Activated T-cell treated with anti-CD3 and anti-CD28 coated beads, Interleukin-2, amount 50 U/mL, for 4 hours (primary cell): Measurements from ENCODE around the gene CPT2. TPM values are rescaled to one million over a fixed set of nuclear protein-coding genes. Genes with fewer than 3 reads are reported as not detected.

Experiments used
- ATAC-seq, 2 donors: fragments of 200-7000 bp; cut with Tn5 transposase; one replicate each; pipeline ENCODE4 v1.10.0; 2021
- DNase-seq: peaks from one replicate; pipeline ENCODE4 v3.0.0-alpha.2; 2020
- H3K27me3 Mint-ChIP-seq: one replicate; pipeline ENCODE4 v1.8.0; 2021; ENCODE audit warnings: low read depth, mixed read lengths
- H3K36me3 Mint-ChIP-seq: one replicate; pipeline ENCODE4 v1.8.0; 2022; ENCODE audit warnings: mixed read lengths; ENCODE audit not compliant: insufficient read depth
- H3K4me1 Mint-ChIP-seq: one replicate; pipeline ENCODE4 v1.8.0; 2021; ENCODE audit warnings: low read depth, mixed read lengths
- H3K4me3 Mint-ChIP-seq: one replicate; pipeline ENCODE4 v1.8.0; 2021; ENCODE audit warnings: mild to moderate bottlenecking, moderate library complexity, mixed read lengths
- H3K9me3 Mint-ChIP-seq: one replicate; pipeline ENCODE4 v1.8.0; 2021; ENCODE audit warnings: mixed read lengths
- total RNA-seq, 3 donors: library from RNA; stranded (reverse); gene quantifications; one replicate each; pipeline ENCODE4 v1.2.1, GENCODE V29; 2021

Gene CPT2
- 10 to 100 TPM in 2 of 3 donors, 1 to 10 TPM in 1; 7.5 to 15.4 (median 15.1) TPM for total RNA-seq

DNA sequence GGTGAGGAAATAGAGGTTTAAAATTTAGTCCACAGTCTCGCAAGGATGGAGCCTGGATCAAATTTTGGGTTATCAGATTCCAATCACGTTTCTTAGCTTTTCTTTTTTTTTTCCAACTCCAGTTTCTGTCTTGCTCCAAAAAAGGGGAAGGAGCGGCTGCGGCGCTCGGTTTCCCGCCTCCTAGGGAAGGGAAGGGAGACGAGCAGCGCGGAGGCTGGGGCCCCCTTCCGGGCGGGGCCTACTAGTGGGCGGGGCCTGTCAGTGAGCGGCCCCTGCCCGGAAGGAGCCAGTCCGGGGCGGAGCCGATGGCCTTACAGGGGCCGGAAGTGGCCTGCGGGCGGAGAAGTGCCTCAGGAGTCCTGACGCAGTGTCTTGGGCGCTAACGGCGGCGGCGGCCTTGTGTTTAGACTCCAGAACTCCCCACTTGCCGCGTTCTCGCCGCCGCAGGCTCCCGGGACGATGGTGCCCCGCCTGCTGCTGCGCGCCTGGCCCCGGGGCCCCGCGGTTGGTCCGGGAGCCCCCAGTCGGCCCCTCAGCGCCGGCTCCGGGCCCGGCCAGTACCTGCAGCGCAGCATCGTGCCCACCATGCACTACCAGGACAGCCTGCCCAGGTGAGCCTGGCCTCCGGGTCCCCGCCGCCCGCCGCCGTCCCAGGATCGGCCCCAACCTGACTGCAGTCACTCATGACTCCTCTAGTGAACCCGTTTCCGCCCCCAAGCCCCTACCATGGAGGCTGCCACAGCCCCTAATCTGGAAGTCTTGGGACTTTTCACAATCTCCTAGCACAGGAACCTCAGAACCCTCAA, at the start of gene CPT2:
Gene CPT2, plus strand, starts transcription at position 340 of the 806 bp plus-strand sequence. Its CDS starts 120 bp downstream, at position 460.
- H3K4me1 Mint-ChIP-seq, result peaks cover 24% of the 10 kb centered on the region
- DNase-seq (peak; percentile 84), ATAC-seq (peak; percentile 99 to 100)
- H3K4me3 Mint-ChIP-seq, result peak within 1 kb of the TSS; percentile 95
- H3K9me3 Mint-ChIP-seq, result no peaks in the 10 kb centered on the region
- peaks cover 7% of the 10 kb centered on the region for H3K36me3 Mint-ChIP-seq
- no peaks in the 10 kb centered on the region for H3K27me3 Mint-ChIP-seq

DNA sequence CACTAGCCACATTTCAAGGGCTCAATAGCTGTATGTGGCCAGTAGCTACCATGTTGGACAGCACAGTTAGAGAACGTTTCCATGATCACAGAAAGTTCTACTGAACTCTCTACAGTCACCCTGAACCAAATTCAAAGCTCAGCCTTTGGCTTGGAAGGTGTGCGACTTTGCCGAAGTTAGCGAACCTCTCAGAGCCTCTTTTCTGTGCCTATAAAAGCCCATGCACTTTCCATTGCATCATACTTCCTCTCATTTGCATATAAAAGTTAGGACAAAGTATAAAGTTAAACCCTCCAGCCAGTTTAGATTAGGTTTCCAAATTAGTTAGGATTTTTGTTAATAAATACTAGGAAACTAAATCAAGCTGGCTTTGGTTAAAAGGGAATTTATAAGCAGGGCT, 49.5 kb upstream of the CPT2 start:
- Mint-ChIP-seq H3K4me1 (no peaks in the 10 kb centered on the region), H3K9me3 (no peaks in the 10 kb centered on the region), H3K4me3 (no peak overlapping the region)

DNA sequence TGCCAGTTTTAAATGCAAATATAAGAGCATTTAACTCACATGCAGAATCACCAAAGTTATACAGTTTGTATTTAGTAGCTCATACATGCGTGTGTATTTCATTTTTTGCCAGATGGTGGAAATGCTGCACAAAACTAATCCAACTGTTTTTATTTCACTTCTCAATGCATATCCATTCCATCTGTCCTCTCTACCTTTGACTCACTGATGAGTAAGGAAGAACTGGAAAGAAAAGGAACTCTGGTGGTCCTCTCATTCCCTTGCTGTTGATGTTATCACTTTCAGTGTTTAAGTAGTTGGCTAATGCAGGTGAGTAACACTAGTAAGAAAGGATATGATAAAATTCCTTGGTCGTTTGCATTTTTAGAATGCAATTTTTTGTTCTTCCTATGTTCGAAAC, 48.5 kb upstream of the CPT2 start:
- no peak for ATAC-seq
- Mint-ChIP-seq H3K27me3 (peaks cover 2% of the 10 kb centered on the region), H3K4me3 (no peak overlapping the region), H3K4me1 (no peaks in the 10 kb centered on the region), H3K36me3 (no peaks in the 10 kb centered on the region), H3K9me3 (no peaks in the 10 kb centered on the region)
- no peak for DNase-seq

More for the DNA sequence above, 49.5 kb upstream of the CPT2 start:
- DNase-seq, result no peak
- H3K27me3 Mint-ChIP-seq, result peaks cover 2% of the 10 kb centered on the region
- ATAC-seq, result no peak
- no peaks in the 10 kb centered on the region for H3K36me3 Mint-ChIP-seq

DNA sequence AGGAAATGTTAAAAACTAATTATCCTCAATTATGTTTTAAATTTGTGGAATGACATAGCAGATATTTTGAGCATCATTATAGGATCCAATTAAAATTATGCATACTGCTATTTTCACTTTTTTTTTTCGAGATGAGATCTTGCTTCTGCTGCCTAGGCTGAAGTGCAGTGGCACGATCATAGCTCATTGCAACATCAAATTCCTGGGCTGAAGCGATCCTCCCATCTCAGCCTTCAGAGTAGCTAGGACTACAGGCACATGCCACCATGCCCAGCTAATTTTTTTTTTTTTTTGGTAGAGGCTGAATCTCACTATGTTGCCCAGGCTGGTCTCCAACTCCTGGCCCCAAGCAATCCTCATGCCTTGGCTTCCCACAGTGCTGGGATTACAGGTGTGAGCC, 42.9 kb upstream of the CPT2 start:
- H3K4me1 Mint-ChIP-seq, result no peaks in the 10 kb centered on the region
- DNase-seq (no peak), ATAC-seq (no peak)
- H3K9me3 Mint-ChIP-seq, result no peaks in the 10 kb centered on the region
- H3K4me3 Mint-ChIP-seq, result no peak overlapping the region
- no peaks in the 10 kb centered on the region for H3K36me3 Mint-ChIP-seq
- H3K27me3 Mint-ChIP-seq, result no peaks in the 10 kb centered on the region

DNA sequence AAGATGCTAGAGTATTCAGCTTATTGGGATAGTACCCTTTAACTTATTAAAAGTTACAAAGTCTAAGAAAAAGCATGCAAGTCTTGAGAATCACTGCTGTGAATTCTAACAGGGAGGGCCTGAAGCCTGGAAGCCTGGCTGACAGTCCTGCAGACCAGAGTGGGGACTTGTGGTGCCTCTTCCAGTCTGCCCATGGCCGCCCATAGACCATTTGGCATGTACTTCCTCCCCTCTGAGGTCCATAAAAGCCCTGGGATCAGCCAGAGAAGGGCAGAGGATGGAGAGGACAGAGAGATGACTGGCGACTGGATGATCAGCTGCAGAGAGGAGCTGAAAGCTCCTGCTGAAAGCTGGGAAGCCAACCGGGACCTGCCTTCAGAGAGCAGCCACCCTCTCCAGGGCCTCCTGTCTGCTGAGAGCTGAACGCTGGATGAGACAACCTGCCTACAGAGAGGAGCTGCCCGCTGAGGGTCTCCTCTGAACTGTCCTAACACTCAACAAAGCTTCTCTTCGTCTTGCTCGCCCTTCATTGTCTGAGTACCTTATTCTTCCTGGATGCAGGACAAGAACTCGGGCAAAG, 41.7 kb upstream of the CPT2 start:
- H3K4me3 Mint-ChIP-seq, result no peak overlapping the region
- ATAC-seq (no peak), DNase-seq (no peak)
- no peaks in the 10 kb centered on the region for H3K27me3 Mint-ChIP-seq
- no peaks in the 10 kb centered on the region for H3K36me3 Mint-ChIP-seq
- no peaks in the 10 kb centered on the region for H3K9me3 Mint-ChIP-seq
- no peaks in the 10 kb centered on the region for H3K4me1 Mint-ChIP-seq

DNA sequence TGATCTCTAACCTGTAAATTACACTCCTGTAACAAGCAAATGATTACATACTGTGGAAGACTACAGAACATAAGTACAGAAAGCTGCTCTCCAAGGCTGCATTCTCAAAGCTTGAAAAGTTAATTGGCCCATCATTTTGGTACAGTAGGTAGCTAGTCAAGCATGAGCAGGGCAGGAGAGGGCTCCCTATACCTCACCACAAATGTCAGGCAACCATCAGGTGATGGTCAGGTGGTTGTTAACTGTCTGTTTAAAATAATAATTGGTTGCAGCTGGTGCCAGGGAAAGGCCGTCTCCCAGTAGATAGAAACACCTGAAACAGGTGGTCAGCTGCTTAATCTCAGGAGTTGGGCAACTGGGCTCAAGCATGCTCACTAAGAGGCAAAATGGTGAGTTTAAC, 41.1 kb upstream of the CPT2 start:
- Mint-ChIP-seq H3K4me1 (no peaks in the 10 kb centered on the region), H3K36me3 (no peaks in the 10 kb centered on the region), H3K9me3 (no peaks in the 10 kb centered on the region), H3K4me3 (no peak overlapping the region), H3K27me3 (no peaks in the 10 kb centered on the region)
- DNase-seq (no peak), ATAC-seq (no peak)

DNA sequence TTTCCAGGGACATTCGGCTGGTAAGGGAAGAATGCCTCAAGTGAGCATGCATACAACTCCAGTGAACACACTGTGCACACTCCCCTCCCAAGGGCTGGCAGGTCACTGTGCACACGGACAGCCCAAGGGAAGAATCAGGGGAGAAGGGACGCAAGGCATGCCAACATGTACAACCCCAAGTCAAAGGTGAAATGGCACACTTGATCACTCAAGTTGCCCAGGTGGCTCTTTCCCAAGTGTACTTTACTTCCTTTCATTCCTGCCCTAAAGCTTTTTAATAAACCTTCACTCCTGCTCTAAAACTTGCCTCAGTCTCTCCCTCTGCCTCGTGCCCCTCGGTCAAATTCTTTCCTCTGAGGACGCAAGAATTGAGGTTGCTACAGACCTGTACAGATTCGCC, 40.7 kb upstream of the CPT2 start:
- H3K27me3 Mint-ChIP-seq, result no peaks in the 10 kb centered on the region

DNA sequence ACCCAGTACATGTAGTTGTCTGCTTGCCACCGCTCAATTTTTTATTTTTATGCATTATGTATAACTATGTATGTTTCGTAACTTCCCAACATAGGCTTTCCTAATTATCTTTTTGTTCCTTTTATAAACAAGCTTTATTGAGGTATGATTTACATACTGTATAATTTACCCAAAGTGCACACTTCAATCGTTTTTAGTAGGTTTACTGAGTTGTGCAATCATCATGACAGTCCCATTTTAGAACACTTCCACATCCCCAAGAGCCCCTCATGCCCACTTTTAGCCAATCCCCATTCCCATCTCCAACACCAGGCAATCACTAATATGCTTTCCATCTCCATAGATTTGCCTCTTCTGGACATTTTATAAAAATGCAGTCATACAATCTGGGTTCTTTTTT, 39.8 kb upstream of the CPT2 start:
- DNase-seq (no peak), ATAC-seq (no peak)
- Mint-ChIP-seq H3K27me3 (no peaks in the 10 kb centered on the region), H3K9me3 (no peaks in the 10 kb centered on the region), H3K36me3 (no peaks in the 10 kb centered on the region), H3K4me3 (no peak overlapping the region), H3K4me1 (no peaks in the 10 kb centered on the region)

More for the DNA sequence above, 40.7 kb upstream of the CPT2 start:
- DNase-seq (no peak), ATAC-seq (no peak)
- no peaks in the 10 kb centered on the region for H3K9me3 Mint-ChIP-seq
- H3K4me1 Mint-ChIP-seq, result no peaks in the 10 kb centered on the region
- no peak overlapping the region for H3K4me3 Mint-ChIP-seq
- no peaks in the 10 kb centered on the region for H3K36me3 Mint-ChIP-seq

DNA sequence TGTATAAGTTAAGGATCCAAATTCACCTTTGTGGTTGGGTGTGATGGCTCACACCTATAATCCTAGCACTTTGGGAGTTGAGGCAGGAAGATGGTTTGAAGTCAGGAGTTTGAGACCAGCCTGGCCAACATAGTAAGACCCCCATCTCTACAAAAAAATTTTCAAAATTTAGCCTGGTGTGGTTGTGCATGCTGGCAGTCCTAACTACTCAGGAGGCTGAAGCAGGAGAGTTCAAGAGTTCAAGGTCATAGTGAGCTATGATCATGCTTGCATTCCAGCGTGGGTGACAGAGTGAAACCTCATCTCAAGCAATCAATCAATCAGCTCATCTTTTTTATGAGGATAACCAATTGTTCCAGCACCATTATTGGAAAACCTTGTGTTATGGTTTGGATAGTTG, 37.7 kb upstream of the CPT2 start:
- Mint-ChIP-seq H3K27me3 (peaks cover 7% of the 10 kb centered on the region), H3K4me1 (no peaks in the 10 kb centered on the region), H3K36me3 (no peaks in the 10 kb centered on the region), H3K9me3 (no peaks in the 10 kb centered on the region), H3K4me3 (no peak overlapping the region)
- ATAC-seq (no peak), DNase-seq (no peak)

DNA sequence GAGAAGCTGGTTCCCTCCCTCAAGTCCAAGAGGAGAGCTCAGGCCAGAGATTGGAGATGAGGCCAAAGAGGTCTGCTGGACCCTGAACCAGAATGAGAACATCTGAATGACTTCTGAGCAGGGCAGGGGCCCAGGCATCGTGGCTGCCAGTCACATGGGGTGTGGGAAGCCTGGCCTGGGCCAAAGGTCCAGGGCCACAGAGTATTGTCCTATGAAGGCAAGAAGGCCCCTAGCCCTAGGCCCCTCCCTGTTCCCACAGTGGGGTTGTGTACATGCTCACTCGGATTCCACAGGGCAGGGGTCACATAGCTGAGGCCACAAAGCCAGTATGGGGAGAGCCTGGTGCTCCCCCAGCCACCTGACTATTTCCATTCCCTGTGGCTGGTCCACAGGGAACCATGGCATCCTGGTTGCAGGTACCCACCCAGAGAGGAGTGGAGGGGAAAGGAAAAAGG, 35.7 kb upstream of the CPT2 start:
- no peaks in the 10 kb centered on the region for H3K4me1 Mint-ChIP-seq
- H3K27me3 Mint-ChIP-seq, result peaks cover 7% of the 10 kb centered on the region
- no peak for ATAC-seq
- no peaks in the 10 kb centered on the region for H3K9me3 Mint-ChIP-seq
- no peak overlapping the region for H3K4me3 Mint-ChIP-seq
- no peaks in the 10 kb centered on the region for H3K36me3 Mint-ChIP-seq
- DNase-seq, result no peak

DNA sequence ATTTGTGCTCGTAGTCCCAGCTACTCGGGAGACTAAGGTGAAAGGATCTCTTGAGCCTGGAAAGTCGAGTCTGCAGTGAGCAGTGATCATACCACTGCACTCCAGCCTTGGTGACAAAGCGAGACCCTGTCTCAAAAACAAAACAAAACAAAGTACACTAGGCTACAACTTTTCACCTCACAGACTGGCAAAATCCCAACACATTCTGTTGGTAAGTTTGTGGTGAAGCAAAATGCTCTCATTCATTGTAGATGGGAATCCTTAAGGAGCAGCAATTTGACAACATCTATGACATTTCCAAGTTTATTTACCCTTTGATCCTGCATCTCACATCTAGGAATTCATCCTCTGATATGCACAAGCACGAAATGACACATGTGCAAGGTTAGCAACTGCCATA, 34.0 kb upstream of the CPT2 start:
- Mint-ChIP-seq H3K4me3 (no peak overlapping the region), H3K9me3 (no peaks in the 10 kb centered on the region), H3K36me3 (no peaks in the 10 kb centered on the region), H3K27me3 (peaks cover 10% of the 10 kb centered on the region), H3K4me1 (no peaks in the 10 kb centered on the region)
- DNase-seq, result no peak
- no peak for ATAC-seq

DNA sequence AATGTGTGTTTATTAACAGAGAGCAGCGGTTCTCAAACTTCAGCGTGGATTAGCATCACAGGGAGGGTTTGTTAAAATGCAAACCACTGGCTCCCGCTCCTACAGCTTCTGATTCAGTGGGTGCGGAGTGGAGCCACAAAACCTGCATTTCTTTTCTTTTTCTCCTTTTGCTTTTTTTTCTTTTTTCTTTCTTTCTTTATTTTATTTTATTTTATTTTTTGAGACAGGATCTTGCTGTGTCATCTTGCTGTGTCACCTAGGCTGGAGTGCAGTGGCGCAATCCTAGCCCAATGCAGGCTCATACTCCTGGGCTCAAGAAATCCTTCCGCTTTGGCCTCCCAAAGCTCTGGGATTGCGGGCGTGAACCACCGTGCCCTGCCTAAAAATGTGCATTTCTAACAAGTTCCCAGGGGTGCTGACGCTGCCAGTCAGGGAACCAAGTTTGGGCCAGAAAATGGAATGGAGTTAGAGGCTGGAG, 33.3 kb upstream of the CPT2 start:
- DNase-seq (no peak), ATAC-seq (no peak)
- Mint-ChIP-seq H3K4me3 (no peak overlapping the region), H3K36me3 (no peaks in the 10 kb centered on the region), H3K27me3 (peaks cover 10% of the 10 kb centered on the region), H3K9me3 (no peaks in the 10 kb centered on the region), H3K4me1 (no peaks in the 10 kb centered on the region)

DNA sequence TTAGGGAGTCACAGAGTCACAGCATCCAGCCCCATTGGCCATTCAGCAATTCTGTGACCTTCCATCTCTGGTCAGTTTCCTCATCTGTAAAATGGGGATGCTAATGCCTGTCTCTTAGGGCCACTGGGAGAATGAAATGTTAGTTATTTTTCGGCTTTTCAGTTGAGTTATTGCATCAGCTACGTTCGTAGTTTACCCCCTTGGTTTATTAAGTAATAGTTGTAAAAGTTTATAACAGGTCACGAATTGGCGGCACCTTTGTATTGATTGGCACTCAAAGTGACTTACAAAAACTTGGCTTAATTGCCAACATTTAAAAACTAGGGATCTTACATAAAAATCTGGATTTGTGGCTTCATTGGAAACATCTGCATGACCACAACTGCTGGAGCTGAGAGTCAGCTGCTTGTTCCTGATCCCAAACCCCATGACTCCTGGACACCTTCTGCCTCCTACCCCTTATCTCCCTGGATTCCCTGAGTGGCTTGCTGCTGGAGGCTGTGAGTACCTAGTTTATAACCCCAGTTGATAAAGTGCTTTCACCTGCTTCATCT, 31.1 kb upstream of the CPT2 start:
- Mint-ChIP-seq H3K36me3 (no peaks in the 10 kb centered on the region), H3K9me3 (no peaks in the 10 kb centered on the region), H3K4me1 (no peaks in the 10 kb centered on the region), H3K27me3 (peaks cover 10% of the 10 kb centered on the region), H3K4me3 (no peak overlapping the region)
- DNase-seq, result no peak
- ATAC-seq, result no peak

DNA sequence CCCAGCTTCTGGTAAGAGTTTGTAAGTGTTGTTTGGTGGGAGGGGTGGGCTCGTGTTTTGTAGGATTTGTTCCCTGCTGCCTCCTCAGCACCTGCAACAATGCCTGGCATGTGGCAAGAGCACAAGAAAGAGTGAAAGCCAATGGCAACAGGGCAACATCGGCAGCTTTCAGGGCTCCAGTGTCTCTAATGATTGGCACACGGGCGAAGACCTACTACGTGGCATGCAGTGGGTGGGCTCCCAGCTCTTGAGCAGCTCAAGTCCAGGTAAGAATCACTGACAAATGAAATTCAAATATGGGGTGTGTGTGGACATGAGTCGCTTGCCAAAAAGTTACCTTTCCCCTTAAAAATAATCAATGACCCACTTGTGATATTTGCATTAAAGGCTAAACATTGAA, 30.3 kb upstream of the CPT2 start:
- DNase-seq (no peak), ATAC-seq (no peak)
- no peaks in the 10 kb centered on the region for H3K36me3 Mint-ChIP-seq
- no peak overlapping the region for H3K4me3 Mint-ChIP-seq
- peaks cover 10% of the 10 kb centered on the region for H3K27me3 Mint-ChIP-seq
- no peaks in the 10 kb centered on the region for H3K4me1 Mint-ChIP-seq
- no peaks in the 10 kb centered on the region for H3K9me3 Mint-ChIP-seq

DNA sequence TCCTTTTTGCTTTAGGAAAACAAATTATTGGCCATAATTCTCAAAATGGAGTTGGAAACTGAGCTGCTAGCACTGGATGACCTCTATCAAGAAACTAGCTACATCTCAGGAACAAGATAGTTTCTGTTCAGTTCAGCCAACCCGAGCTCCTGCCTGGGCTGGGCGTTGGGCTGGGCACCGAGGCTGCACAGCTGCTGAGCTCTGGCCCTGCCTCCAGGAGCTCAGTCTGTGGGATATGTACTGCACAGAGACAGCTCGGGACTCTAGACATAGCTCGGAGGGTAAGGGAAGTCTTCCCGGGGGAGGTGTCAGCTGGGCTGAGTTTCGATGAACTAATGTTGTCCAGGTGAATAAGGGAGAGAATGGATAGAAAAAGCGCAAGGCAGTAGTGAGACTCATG, 29.7 kb upstream of the CPT2 start:
- ATAC-seq (no peak), DNase-seq (no peak)
- Mint-ChIP-seq H3K27me3 (peaks cover 13% of the 10 kb centered on the region), H3K9me3 (no peaks in the 10 kb centered on the region), H3K36me3 (no peaks in the 10 kb centered on the region), H3K4me1 (no peaks in the 10 kb centered on the region), H3K4me3 (no peak overlapping the region)
